Skin epidermis (tissue), 12 donors: ENCODE results near the gene SV2B.

Source experiments
- H3K27ac ChIP-seq, 21 experiments: fragments of 200-600 bp; sonication (generic) in 11 of 21; one replicate each; pipeline ENCODE4 v1.5.0; 2020; ENCODE audit warnings: mild to moderate bottlenecking in 3 of 21, inconsistent platforms in 2 of 21, moderate library complexity in 2 of 21
- H3K4me3 ChIP-seq, 7 experiments: fragments of 200-600 bp; sonication (generic) in 2 of 7; one replicate each; pipeline ENCODE4 v1.5.0; 2020; ENCODE audit warnings: inconsistent platforms in 2 of 7, mild to moderate bottlenecking in 2 of 7, moderate library complexity in 1 of 7

Gene SV2B

DNA sequence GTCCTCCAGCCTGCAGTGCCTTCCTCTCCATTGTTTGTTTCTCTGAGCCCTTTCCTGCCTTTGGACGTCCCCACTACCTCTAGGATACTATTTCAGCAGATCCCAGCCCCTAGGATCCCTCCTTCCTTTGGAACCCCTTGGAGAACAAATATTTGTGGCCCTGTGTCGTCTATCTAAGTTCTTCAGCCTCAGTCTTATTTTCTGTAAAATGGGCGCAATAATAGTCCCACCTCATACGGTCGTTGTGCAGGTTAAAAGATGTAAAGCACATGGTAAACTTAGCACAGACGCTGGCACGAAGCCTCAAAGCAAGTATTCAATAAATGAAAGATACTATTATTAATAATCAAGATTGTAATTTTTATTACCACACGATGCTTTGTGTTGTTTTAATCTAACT is 122.0 kb downstream of the SV2B start:
- Histone ChIP-seq H3K27ac (no peak overlapping the region), H3K4me3 (no peak overlapping the region)

DNA sequence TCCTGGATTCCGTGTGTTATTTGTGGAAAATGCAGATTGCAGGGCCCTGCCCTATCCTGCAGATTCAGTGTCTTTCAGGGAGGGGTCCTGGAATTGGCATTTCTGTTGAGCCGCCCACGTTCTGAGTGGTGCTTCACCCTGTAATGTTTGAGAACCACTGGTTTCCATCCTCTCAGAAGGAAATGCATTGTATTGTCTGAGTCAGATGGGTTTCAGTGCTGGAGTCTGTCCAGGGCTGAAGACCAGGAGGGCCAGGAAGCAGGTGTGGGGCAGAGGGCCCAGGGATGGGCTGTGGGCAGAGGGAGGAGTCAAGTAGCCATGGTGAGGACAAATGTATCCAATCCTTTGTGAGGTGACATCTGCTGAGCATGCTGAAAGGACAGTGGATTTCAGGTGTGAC is 123.8 kb downstream of the SV2B start:
- Histone ChIP-seq H3K4me3 (no peak overlapping the region), H3K27ac (no peak overlapping the region)

DNA sequence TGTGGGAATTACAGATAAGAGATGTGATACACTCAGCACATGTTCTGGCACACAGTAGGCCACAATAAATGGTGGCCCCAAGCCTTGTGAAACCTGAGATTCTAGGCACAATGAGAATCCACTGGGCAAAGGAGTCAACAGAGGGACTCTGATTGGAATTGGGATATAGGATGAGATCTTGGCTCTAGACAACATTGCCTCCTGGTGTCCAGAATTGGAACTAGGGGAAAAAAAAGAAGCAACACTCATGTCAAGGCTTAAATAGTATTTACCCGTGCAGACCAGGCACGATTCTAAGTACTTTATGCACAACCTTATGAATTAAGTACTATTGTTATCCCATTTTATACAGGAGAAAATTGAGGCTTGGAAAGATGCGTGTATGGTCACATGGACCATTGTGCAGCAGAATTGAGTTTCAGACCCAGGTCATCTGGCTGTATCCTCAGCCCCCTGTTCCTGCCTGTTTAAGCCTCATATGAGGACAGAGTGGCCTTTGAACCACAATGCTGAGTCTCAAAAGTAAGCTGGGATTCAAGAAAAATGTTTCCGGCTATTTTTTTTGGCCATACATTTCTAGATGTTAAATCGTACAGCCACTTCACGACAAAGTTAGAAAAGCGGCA is 124.8 kb downstream of the SV2B start:
- Histone ChIP-seq H3K27ac (no peak overlapping the region), H3K4me3 (no peak overlapping the region)

DNA sequence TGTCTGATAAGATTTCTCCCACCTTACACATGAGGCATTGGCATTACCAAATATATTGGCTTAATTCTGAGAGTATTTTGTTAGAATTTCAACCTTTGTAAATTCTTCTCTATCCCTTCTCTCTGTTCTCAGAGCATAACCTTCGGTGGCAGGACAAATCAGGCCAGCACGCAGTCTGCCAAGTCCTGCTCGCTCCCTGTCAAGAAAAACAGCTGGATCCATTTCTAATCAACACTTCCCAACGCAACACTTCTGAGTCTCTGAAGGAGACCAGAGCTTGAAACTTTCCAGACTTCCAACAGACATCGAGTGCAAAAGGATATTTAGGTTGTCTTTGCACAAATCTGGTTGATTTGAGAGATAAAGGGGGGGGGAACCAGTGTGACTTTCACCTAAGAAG is 125.7 kb downstream of the SV2B start:
- H3K27ac ChIP-seq, result no peak overlapping the region
- no peak overlapping the region for H3K4me3 ChIP-seq

DNA sequence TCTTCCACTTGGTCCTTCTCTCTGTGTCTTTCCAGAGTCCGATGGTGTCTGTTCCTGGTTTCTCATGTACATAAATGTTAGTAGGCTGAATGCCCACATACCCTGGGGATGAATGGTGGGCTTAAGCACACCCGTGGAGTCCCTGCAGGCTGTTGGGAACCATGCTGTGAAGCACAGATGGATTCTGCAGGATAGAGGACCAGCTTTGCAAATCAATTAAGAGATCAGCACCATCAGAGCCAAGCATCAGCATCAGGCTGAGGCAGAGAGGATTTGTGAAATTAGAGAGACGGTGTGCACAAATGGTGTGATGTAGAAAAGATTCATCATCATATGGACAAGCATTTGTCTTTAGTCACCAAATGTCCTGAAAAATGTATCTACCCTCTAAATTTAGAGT is 127.1 kb downstream of the SV2B start:
- no peak overlapping the region for H3K4me3 ChIP-seq

DNA sequence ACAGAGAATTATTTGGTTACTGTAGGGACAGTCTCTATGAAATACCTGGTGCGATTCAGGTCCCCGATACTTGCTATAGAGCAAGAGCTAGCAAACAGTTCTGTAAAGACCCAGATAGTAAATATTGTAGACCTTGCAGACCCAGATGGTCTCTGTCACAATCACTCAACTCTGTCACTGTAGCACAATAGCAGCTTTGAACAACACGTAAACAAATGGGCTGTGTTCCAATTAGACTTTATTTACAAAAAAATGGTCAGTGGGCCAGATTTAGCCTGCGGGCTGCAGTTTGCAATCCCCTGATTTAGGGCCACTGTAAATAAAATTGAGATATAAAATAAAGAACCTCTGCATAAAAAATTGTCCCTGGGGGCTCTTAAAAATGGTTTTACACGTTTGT is 127.7 kb downstream of the SV2B start:
- H3K4me3 ChIP-seq, result no peak overlapping the region

More for the DNA sequence above, 127.1 kb downstream of the SV2B start:
- no peak overlapping the region for H3K27ac ChIP-seq

DNA sequence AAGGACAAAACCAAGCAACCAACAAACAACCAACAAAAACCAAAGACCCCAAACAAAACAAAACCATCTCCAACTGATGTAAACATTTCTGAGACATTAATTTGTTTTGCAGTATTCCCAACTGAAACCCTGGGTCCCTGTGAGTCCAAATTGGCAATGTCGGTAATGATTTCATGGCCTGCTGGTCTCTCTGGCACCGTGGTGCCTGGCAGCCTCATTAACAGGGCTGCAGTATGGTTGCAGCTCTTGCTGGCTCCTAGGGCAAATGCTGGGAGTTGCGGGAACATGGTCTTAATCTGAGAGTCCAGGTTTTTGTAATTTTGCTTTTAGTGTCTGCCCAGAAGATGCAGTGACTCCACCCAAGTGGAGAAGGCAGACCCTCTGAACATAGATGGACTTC is 128.3 kb downstream of the SV2B start:
- no peak overlapping the region for H3K27ac ChIP-seq

More for the DNA sequence above, 127.7 kb downstream of the SV2B start:
- no peak overlapping the region for H3K27ac ChIP-seq

DNA sequence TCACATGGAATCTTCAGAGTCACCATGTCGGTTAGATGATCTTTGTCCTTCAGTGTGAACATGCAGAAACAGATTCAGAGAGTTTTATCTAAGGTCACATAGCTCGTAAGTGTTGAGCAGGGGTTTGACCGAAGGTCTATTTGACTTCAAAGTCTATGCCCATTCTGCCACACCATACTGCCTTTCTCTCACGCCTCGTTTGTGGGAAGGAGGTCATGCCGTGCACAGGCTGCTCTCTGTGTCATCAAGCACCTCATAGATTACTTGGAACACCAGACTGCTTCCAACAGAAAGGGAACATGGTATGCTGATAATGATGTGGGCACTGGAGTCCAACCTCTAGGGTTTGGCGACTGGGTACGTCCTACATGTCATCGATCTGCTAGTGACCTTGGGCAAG is 128.8 kb downstream of the SV2B start:
- H3K4me3 ChIP-seq, result no peak overlapping the region

More for the DNA sequence above, 128.3 kb downstream of the SV2B start:
- H3K4me3 ChIP-seq, result no peak overlapping the region

DNA sequence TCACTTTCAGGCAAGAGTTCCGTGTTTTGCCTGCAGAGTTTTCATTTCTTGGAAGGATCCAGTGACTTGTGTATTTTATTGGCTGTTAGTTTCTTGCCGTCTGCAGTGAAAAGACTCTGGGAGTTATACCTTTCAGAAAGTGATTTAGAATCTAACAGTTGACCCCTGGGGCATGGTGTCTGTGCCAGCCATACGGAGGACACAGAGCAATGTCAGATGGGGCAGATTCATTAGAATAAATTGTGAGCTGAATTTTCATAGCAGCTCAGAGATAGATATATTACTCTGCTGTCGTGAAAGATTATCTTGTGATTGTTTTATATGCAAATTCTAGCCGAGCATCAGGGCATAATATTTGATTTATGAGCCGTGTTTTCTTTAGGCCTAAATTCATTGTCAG is 131.6 kb downstream of the SV2B start:
- no peak overlapping the region for H3K27ac ChIP-seq
- H3K4me3 ChIP-seq, result no peak overlapping the region

More for the DNA sequence above, 128.8 kb downstream of the SV2B start:
- no peak overlapping the region for H3K27ac ChIP-seq

DNA sequence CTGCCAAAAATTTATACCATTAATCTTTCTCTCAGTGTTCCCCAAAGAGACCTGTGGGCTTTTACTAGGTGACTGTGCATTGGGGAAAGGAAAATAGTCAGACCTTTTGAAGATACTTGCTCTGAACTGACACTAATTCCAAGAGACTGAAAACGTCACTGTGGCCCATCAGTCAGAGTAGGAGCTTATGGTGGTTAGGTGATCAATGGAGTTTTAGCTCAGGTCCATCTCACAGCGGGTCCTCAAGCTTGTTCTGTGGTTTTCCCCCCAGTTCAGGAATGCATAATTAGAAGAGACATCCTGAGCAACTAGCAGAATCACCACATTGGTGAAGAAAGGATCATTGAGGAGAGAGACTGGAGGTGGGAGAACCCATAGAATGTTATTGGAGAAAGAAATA is 134.7 kb downstream of the SV2B start:
- no peak overlapping the region for H3K27ac ChIP-seq

DNA sequence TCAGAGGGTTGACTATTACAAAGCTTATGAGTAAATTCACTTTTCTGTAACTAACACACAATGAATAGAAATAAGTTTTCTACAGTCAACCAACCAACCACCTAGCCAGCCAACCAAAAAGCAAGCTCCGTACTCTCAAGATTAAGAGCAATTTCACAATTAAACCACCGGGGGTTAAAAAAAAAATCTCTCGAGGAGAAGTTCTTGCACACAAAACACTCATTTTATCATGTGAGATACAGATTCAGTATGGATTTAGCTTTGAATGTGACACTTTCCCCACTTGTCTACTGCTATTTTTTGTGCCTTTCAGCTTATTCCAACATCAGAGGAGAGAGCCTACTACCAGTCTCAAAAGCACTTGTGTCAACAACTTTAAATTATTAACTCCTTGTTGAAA is 135.3 kb downstream of the SV2B start:
- Histone ChIP-seq H3K27ac (no peak overlapping the region), H3K4me3 (no peak overlapping the region)

More for the DNA sequence above, 134.7 kb downstream of the SV2B start:
- no peak overlapping the region for H3K4me3 ChIP-seq

DNA sequence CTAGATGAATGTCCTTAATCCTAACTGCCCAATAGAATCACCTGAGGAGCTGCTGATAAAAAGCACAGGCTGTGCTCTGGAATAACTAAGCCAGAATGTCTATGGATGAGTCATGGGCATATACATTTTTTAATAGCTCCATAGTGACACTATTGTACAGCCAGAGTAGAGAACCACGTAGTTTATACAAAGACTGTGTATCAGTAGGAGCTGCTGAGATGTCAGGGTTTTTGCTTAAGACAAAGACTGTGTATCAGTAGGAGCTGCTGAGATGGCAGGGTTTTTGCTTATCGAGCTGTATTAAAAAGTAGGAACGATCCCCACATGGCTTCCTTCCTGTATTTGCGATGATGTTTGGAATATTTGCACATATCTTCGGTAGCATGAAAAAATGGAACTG is 137.4 kb downstream of the SV2B start:
- Histone ChIP-seq H3K4me3 (no peak overlapping the region), H3K27ac (no peak overlapping the region)

DNA sequence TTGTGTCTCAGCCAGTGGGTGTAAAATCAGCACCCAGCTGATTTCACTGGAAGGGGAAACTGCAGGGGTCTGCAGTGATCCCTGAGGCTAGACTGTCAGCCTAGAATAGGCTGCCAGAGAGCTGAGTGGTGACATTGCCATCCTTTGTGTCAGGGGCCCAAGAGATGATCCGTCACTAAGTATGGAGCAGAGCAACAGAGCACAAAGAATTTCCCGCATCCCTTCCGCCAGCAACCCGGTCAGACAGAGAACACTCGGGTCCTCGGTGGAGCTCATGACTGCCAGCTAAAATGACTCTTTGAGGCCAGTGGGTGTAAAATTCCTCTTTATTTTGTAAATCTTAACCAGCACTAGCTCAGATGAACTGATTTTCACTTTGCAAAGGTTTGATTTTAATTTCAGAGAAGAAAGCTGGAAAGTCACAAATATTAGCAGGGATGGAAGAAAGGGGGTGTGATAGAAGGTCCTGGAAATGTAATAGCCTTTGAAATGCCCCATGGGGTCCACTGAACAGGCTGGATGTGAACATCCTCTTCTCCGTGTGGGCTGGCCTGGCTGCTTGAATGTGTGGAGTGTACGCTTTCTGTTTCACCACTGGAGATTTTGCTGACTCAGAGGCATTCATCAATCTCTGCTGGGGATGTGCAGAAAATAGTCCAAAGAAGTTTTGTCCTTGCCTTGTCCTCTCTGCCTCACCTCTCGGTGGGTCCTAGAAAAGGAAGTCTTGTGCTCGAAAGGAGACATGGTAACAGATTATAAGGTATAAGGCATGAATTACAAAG is 138.8 kb downstream of the SV2B start:
- no peak overlapping the region for H3K27ac ChIP-seq
- H3K4me3 ChIP-seq, result no peak overlapping the region

DNA sequence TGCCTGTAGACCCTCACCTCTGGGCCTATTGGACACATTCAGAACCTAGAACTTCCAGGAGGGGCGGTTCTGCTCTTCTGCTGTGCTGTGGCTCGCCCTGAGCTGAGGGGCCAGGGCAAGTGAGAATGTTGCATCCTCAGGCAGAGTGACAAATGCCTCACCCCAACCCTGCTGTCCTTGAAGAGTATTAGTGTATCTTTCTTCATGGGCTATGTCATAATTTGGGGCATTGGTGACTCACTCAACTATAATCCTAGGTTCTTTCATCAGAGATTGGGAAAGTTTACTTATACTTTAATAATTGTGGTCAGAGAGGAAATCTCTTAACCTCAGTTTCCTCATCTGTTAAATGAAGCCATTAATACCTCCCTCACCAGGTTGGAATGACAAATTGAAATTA is 143.8 kb downstream of the SV2B start:
- Histone ChIP-seq H3K4me3 (no peak overlapping the region), H3K27ac (no peak overlapping the region)

DNA sequence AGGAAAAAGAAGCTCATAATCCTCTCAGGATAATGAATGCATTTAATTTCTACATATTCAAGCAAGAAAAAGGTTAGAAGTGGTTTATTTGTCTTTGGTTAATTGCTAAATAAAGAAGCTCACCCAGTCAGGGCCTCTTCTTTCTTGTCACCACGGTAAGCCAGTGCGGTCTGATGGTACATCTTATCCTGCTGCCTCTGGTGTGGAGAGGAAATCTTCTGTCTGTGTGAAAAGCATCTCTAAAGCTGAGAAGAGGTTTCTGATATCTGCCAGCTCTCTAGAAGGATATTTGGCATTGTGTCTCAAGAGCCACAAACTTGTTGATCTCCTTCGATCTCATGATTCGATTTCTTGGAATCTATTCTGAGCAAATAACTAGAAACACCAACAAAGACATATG is 144.9 kb downstream of the SV2B start:
- Histone ChIP-seq H3K27ac (no peak overlapping the region), H3K4me3 (no peak overlapping the region)

DNA sequence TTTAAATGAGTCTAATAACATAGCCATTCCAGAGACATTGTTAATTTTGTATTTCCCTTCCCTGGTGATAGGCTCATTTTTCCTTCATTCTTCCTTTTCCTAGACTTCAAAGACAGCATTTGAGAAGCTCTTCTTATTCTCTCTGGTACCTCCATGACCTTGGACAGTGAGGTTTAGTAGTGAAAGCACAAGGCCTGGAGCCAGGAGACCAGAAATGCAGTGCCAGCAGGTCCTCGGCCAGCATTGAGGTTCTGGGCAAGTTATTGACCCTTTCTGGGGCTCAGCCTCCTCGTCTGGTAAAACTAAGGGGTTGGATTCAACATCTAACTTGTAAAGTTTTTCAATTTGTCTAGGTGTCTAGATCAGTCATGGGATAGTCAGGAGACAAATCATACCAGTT is 146.9 kb downstream of the SV2B start:
- Histone ChIP-seq H3K4me3 (no peak overlapping the region), H3K27ac (no peak overlapping the region)

DNA sequence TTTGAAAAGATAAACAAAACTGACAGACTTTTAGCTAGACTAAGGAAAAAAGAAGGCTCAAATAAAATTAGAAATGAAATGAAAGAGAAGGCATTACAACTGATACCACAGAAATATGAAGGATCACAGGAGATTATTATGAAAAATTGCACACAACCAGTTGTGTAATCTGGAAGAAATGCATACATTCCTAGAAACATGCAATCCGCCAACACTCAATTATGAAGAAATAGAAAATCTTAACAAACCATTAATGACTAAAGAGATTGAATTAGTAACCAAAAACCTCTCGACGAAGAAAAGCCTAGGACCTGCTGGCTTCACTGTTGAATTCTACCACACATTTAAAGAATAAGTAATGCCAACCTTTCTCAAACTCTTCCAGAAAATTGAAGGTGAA is 149.5 kb downstream of the SV2B start:
- Histone ChIP-seq H3K4me3 (no peak overlapping the region), H3K27ac (no peak overlapping the region)

DNA sequence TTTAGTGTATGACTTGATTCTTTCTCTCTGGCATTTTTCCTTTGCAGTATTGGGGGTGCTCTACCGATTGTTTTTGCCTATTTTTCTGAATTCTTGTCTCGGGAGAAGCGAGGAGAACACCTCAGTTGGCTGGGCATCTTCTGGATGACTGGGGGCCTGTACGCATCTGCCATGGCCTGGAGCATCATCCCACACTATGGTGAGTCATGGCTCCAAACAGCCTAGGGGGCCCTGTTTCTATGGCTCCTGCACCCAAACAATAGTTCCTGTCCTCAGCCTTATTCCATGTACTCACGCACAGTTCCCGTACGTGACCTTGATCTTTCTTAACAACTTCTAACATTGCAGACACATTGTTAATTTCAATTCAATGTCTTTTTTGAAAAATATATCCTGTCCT is 152.3 kb downstream of the SV2B start:
- Histone ChIP-seq H3K27ac (no peak overlapping the region), H3K4me3 (no peak overlapping the region)

DNA sequence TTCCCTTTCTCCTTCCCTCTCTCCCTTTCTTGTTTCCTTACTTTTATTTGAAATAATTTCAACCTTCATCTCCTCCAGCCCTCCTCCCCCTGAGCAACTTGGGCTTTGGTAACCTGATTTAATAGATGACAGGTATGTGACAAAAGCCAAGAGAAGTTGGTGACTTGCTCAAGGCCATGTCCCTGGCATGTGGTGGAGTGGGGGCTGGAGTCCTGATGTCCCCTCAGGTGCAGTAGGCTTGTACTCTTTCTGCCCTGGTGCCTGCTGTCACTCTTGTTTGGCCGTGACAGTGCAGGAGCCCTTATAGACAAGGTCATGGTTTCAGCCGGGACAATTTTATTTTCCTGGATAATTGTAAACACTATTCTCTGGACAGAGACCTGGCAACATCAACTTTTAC is 152.7 kb downstream of the SV2B start:
- Histone ChIP-seq H3K4me3 (no peak overlapping the region), H3K27ac (no peak overlapping the region)

DNA sequence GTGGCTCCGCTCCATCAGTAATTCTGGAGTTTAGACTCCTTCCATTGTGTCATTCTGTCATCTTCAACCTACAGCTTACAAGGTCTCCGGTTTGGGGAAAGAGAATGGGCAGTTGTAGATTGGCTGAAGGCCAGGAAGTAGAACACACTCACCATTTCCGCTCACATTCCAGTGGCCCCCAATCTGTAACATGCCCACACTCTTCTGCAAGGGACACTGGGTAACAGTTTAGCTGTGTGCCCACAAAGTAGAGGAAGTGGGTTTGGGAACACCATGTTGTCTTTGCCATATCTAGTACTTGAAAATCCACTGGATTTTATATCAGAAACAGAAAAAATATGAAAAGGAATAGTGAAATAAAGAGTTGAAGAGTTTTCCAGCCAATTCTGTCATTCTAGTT is 153.5 kb downstream of the SV2B start:
- no peak overlapping the region for H3K4me3 ChIP-seq

DNA sequence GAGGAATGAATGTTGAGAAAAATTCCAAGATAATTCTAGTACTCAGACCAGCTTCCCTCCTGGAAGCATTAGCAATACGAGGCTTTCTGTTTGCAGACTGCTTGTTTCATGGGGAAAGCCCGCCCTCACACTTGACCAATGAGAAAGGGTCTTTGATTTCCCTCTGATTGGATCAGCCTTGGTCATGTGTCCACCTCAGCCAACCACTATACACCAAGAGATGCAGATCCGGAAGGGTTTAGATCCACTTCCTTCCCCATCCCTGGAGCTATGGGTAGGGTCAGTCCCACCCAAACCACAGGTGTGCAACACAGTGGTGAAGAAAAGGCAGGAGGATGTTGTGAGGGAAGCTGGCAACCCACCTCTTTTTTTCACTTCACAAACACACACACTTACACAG is 154.7 kb downstream of the SV2B start:
- Histone ChIP-seq H3K27ac (no peak overlapping the region), H3K4me3 (no peak overlapping the region)

More for the DNA sequence above, 153.5 kb downstream of the SV2B start:
- H3K27ac ChIP-seq, result no peak overlapping the region
